H9 (cell line): ENCODE measurements around the gene BCAS3. TPM values are rescaled to one million over a fixed set of nuclear protein-coding genes. Genes with fewer than 3 reads are reported as not detected.

ENCODE experiments used
- DNase-seq: peaks from one replicate; pipeline ENCODE4 v3.0.0-alpha.2; 2017
- H2AFZ ChIP-seq: one replicate; pipeline ENCODE4 v1.6.1; 2013; ENCODE audit warnings: mild to moderate bottlenecking, low read length, control low read depth, moderate library complexity
- H2AK5ac ChIP-seq: 2 replicates; pipeline ENCODE4 v1.6.1; 2013; ENCODE audit warnings: low read length, control low read depth, mixed read lengths; ENCODE audit not compliant: insufficient read length
- H2BK120ac ChIP-seq: one replicate; pipeline ENCODE4 v1.6.1; 2013; ENCODE audit warnings: low read depth, mild to moderate bottlenecking, low read length, control low read depth, inconsistent platforms; ENCODE audit not compliant: poor library complexity, severe bottlenecking
- H2BK12ac ChIP-seq: 2 replicates; pipeline ENCODE4 v1.6.1; 2013; ENCODE audit warnings: low read length, control low read depth, mixed read lengths, low read depth; ENCODE audit not compliant: insufficient read length
- H2BK15ac ChIP-seq: 2 replicates; pipeline ENCODE4 v1.6.1; 2013; ENCODE audit warnings: low read depth, low read length, control low read depth
- H2BK20ac ChIP-seq: one replicate; pipeline ENCODE4 v1.6.1; 2013; ENCODE audit warnings: low read depth, mild to moderate bottlenecking, low read length, control low read depth, inconsistent platforms; ENCODE audit not compliant: poor library complexity, severe bottlenecking
- H2BK5ac ChIP-seq: 2 replicates; pipeline ENCODE4 v1.6.1; 2013; ENCODE audit warnings: low read length, control low read depth, mixed read lengths; ENCODE audit not compliant: insufficient read length
- H3K14ac ChIP-seq: 2 replicates; pipeline ENCODE4 v1.6.1; 2013; ENCODE audit warnings: low read length, control low read depth; ENCODE audit not compliant: insufficient read depth
- H3K18ac ChIP-seq: 2 replicates; pipeline ENCODE4 v1.6.1; 2013; ENCODE audit warnings: low read depth, mild to moderate bottlenecking, mixed read lengths, low read length, control low read depth; ENCODE audit not compliant: insufficient read length
- H3K23ac ChIP-seq: 2 replicates; pipeline ENCODE4 v1.6.1; 2013; ENCODE audit warnings: low read length, control low read depth, mixed read lengths, low read depth; ENCODE audit not compliant: insufficient read length
- H3K23me2 ChIP-seq: 2 replicates; pipeline ENCODE4 v1.6.1; 2013; ENCODE audit warnings: low read depth, mild to moderate bottlenecking, mixed read lengths, low read length, control low read depth; ENCODE audit not compliant: insufficient read length, poor library complexity, severe bottlenecking
- H3K27ac ChIP-seq: 2 replicates; pipeline ENCODE4 v1.5.1; 2013; ENCODE audit warnings: low read length, control low read depth, mixed read lengths, low read depth; ENCODE audit not compliant: insufficient read length
- H3K27me3 ChIP-seq: 2 replicates; pipeline ENCODE4 v1.6.1; 2013; ENCODE audit warnings: low read length, control low read depth, inconsistent platforms; ENCODE audit not compliant: insufficient read depth
- H3K4ac ChIP-seq: 2 replicates; pipeline ENCODE4 v1.6.1; 2013; ENCODE audit warnings: low read depth, mild to moderate bottlenecking, control low read depth, inconsistent platforms, low read length, moderate library complexity
- H3K4me1 ChIP-seq: 2 replicates; pipeline ENCODE4 v1.6.1; 2013; ENCODE audit warnings: low read length, control low read depth, inconsistent platforms; ENCODE audit not compliant: insufficient read depth
- H3K4me2 ChIP-seq: 2 replicates; pipeline ENCODE4 v1.6.1; 2013; ENCODE audit warnings: low read length, control low read depth, mixed read lengths; ENCODE audit not compliant: insufficient read length, insufficient read depth
- H3K56ac ChIP-seq: 2 replicates; pipeline ENCODE4 v1.6.1; 2013; ENCODE audit warnings: low read depth, mild to moderate bottlenecking, mixed read lengths, low read length, control low read depth; ENCODE audit not compliant: insufficient read length
- H3K79me1 ChIP-seq: 2 replicates; pipeline ENCODE4 v1.6.1; 2013; ENCODE audit warnings: low read depth, mild to moderate bottlenecking, moderate library complexity, low read length, control low read depth, inconsistent platforms; ENCODE audit not compliant: insufficient read depth, poor library complexity, severe bottlenecking
- H3K79me2 ChIP-seq: 2 replicates; pipeline ENCODE4 v1.6.1; 2013; ENCODE audit warnings: low read length, control low read depth, inconsistent platforms; ENCODE audit not compliant: insufficient read depth
- H3K9ac ChIP-seq: 2 replicates; pipeline ENCODE4 v1.6.1; 2013; ENCODE audit warnings: low read length, control low read depth, mixed read lengths; ENCODE audit not compliant: insufficient read length; ENCODE audit errors: extremely low read depth
- H3K9me3 ChIP-seq: one replicate; pipeline ENCODE4 v1.6.1; 2013; ENCODE audit warnings: low read depth, low read length, inconsistent platforms; ENCODE audit not compliant: control insufficient read depth
- H3T11ph ChIP-seq: one replicate; pipeline ENCODE4 v1.6.1; 2013; ENCODE audit warnings: mild to moderate bottlenecking, low read length, control low read depth, inconsistent platforms
- H4K20me1 ChIP-seq: one replicate; pipeline ENCODE4 v1.6.1; 2013; ENCODE audit not compliant: control insufficient read depth, insufficient read length, insufficient read depth
- H4K5ac ChIP-seq: 2 replicates; pipeline ENCODE4 v1.6.1; 2013; ENCODE audit warnings: low read depth, mild to moderate bottlenecking, mixed read lengths, low read length, control low read depth; ENCODE audit not compliant: insufficient read length
- H4K8ac ChIP-seq: replicated peaks from 2 replicates; pipeline ENCODE4 v1.6.1; 2013; ENCODE audit warnings: low read length, control low read depth, mixed read lengths, low read depth; ENCODE audit not compliant: insufficient read length
- H4K91ac ChIP-seq: 2 replicates; pipeline ENCODE4 v1.6.1; 2013; ENCODE audit warnings: low read depth, mild to moderate bottlenecking, moderate library complexity, mixed read lengths, low read length, control low read depth; ENCODE audit not compliant: insufficient read length
- H3K27ac Mint-ChIP-seq, 3 experiments: 2 replicates in 2 of 3; 3 replicates in 1 of 3; pipeline ENCODE4 v1.8.0; 2020 to 2021; ENCODE audit warnings: mixed read lengths in 3 of 3, mild to moderate bottlenecking in 1 of 3, moderate library complexity in 1 of 3
- H3K27me3 Mint-ChIP-seq: 2 replicates; pipeline ENCODE4 v1.8.0; 2021; ENCODE audit warnings: low read depth, mild to moderate bottlenecking, moderate library complexity, mixed read lengths
- H3K36me3 Mint-ChIP-seq, 3 experiments: 2 replicates in 2 of 3; 3 replicates in 1 of 3; pipeline ENCODE4 v1.8.0; 2020 to 2021; ENCODE audit warnings: low read depth in 3 of 3, mixed read lengths in 3 of 3; ENCODE audit not compliant: insufficient read depth in 1 of 3
- H3K4me1 Mint-ChIP-seq, 2 experiments: 2 replicates each; pipeline ENCODE4 v1.8.0; 2020; ENCODE audit warnings: mixed read lengths in 2 of 2
- H3K4me3 Mint-ChIP-seq, 2 experiments: 2 replicates in 1 of 2; 3 replicates in 1 of 2; pipeline ENCODE4 v1.8.0; 2020 to 2021; ENCODE audit warnings: mild to moderate bottlenecking in 2 of 2, mixed read lengths in 2 of 2, moderate library complexity in 1 of 2
- H3K9me3 Mint-ChIP-seq, 2 experiments: 2 replicates in 1 of 2; 3 replicates in 1 of 2; pipeline ENCODE4 v1.8.0; 2020; ENCODE audit warnings: mild to moderate bottlenecking in 2 of 2, mixed read lengths in 2 of 2, moderate library complexity in 1 of 2
- WGBS: extraction: QIAGEN DNeasy Blood & Tissue Kit; methylation state at CpG from one replicate; pipeline ENCODE4 v1.1.7; 2013; ENCODE audit warnings: missing lambda C conversion rate, low lambda C conversion rate, mixed read lengths; ENCODE audit not compliant: insufficient read length; ENCODE audit errors: extremely low coverage; 5-methylcytosine and 5-hydroxymethylcytosine counted together
- total RNA-seq: library from RNA; stranded (reverse); gene quantifications from 2 replicates; pipeline ENCODE4 v1.2.1, GENCODE V29; 2021
- TF ChIP-seq, protein P1 (sequence below): fragments of 200-600 bp; sonication (generic); conservative IDR thresholded peaks from 3 replicates; pipeline ENCODE4 v1.8.0; 2021; ENCODE audit warnings: antibody characterized with exemption, mild to moderate bottlenecking

Gene BCAS3
- total RNA-seq, 1 experiment from 2014 or later = 22.4 TPM

DNA sequence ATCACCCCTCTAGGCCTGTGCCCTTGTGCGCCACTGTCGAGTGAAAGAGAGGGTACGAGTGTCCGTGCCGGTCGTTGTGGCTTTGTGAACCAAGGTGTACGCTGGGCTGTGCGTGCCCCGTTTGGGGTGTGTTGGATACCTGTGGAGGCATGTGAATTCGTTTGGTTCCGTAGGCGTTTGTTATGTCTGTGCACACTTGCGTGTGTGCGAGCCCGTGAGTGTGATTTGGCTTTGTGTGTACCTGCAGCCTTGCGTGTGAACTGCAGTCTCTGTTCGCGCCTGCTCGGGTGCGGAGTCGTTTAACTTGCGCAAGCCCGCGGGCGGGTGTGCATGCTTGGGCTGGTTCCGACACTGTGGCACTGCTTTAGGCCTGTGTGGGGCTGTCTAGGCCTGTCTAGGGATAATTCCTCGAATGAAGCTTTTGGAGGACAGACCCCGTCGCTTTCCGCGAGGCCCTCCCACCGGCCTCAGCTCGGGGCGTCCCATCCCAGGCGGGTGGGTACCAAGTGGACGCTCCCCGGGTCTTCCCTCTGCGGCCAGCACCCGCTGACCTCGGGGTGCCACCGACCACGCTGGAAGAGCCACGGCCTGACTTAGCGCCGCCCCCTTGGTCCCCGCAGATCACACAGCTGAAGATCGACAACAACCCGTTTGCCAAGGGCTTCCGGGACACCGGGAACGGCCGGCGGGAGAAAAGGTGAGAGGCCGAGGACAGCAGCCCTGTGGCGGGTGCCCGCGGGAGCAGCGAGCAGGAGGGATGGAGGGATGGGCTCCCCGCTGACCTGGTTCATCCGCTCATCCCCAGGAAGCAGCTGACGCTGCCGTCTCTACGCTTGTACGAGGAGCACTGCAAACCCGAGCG, 726.4 kb downstream of the BCAS3 start:
- Mint-ChIP-seq H3K36me3 (no peaks in the 10 kb centered on the region), H3K27ac (no peak overlapping the region), H3K27me3 (peaks cover 97% of the 10 kb centered on the region), H3K4me3 (peak overlapping the region in 1 of 2 experiments; percentile 61; a peak in 2 of 5 replicates), H3K9me3 (no peaks in the 10 kb centered on the region; a peak in 2 of 5 replicates), H3K4me1 (peaks cover 16 to 25% of the 10 kb centered on the region in 2 experiments)
- TF ChIP-seq, protein P1, sequence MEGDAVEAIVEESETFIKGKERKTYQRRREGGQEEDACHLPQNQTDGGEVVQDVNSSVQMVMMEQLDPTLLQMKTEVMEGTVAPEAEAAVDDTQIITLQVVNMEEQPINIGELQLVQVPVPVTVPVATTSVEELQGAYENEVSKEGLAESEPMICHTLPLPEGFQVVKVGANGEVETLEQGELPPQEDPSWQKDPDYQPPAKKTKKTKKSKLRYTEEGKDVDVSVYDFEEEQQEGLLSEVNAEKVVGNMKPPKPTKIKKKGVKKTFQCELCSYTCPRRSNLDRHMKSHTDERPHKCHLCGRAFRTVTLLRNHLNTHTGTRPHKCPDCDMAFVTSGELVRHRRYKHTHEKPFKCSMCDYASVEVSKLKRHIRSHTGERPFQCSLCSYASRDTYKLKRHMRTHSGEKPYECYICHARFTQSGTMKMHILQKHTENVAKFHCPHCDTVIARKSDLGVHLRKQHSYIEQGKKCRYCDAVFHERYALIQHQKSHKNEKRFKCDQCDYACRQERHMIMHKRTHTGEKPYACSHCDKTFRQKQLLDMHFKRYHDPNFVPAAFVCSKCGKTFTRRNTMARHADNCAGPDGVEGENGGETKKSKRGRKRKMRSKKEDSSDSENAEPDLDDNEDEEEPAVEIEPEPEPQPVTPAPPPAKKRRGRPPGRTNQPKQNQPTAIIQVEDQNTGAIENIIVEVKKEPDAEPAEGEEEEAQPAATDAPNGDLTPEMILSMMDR = no peak
- H2BK5ac ChIP-seq = no peak overlapping the region
- H2BK12ac ChIP-seq = no peak overlapping the region
- no peak overlapping the region for H4K8ac ChIP-seq
- no peak overlapping the region for H3K4ac ChIP-seq
- H3K18ac ChIP-seq = no peak overlapping the region
- no peaks in the 10 kb centered on the region for H3K79me2 ChIP-seq
- H3K23ac ChIP-seq = no peak overlapping the region
- no peak overlapping the region for H4K5ac ChIP-seq
- no peak overlapping the region for H2AK5ac ChIP-seq
- no peaks in the 10 kb centered on the region for H3K79me1 ChIP-seq
- H3K4me1 ChIP-seq = no peaks in the 10 kb centered on the region
- peaks cover 6% of the 10 kb centered on the region for H3K23me2 ChIP-seq
- no peak overlapping the region for H2BK15ac ChIP-seq
- H3K27me3 ChIP-seq = peaks cover 93% of the 10 kb centered on the region
- no peaks in the 10 kb centered on the region for H3K9me3 ChIP-seq
- peak; percentile 69 for DNase-seq
- no peak overlapping the region for H3K56ac ChIP-seq
- peaks cover 2% of the 10 kb centered on the region for H4K20me1 ChIP-seq
- H3K9ac ChIP-seq = no peak overlapping the region
- H2BK120ac ChIP-seq = no peak overlapping the region
- H4K91ac ChIP-seq = no peak overlapping the region
- WGBS = no CpG with 5 or more reads among the region's 66 CpGs
- no peak overlapping the region for H3K27ac ChIP-seq
- no peak overlapping the region for H2AFZ ChIP-seq
- H2BK20ac ChIP-seq = no peak overlapping the region
- H3K4me2 ChIP-seq = peak overlapping the region; percentile 49
- no peak overlapping the region; the same call in 1 of the 2 replicates for H3K14ac ChIP-seq
- no peak overlapping the region for H3T11ph ChIP-seq
